GM21390 (cell line): ENCODE results near the gene FNTB.

ENCODE experiments used
- ATAC-seq: cut with Tn5 transposase; IDR thresholded peaks from one replicate; pipeline ENCODE4 v1.9.1; 2021; ENCODE audit not compliant: unreplicated experiment

Gene FNTB, protein sequence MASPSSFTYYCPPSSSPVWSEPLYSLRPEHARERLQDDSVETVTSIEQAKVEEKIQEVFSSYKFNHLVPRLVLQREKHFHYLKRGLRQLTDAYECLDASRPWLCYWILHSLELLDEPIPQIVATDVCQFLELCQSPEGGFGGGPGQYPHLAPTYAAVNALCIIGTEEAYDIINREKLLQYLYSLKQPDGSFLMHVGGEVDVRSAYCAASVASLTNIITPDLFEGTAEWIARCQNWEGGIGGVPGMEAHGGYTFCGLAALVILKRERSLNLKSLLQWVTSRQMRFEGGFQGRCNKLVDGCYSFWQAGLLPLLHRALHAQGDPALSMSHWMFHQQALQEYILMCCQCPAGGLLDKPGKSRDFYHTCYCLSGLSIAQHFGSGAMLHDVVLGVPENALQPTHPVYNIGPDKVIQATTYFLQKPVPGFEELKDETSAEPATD

DNA sequence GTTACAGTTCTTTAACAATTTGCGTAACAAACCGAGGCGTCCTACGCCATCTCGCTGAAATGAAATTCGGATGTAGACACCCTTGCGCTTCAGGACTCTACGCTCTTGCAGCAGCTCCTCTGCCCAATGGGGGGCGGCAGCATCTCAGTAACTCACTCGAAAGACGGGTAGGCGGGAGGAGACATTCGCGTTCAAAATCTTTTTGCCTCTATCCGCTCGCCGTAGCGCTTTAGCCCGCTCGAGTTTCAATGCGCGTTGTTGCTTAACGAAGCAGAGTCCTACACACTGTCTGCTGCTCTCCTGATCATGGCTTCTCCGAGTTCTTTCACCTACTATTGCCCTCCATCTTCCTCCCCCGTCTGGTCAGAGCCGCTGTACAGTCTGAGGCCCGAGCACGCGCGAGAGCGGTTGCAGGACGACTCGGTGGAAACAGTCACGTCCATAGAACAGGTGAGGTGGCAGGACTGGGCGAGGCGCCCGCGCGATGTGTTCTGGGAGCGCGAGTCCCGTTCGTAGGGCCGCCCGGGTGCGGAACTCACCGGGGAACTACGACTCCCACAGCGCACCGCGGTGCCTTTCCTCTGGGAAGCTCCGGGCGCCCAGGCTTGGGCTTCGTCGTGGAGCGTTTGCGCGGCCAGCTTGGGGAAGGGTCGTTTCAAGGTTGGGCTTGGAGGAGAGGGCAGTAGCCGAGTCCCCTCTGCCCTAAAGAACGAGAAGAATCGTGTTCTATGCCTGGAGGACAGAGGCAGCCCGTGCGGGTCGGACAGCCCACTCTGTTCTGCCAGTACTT is at the start of gene FNTB:
FNTB (plus strand) TSS at position 248 of the 790 bp plus-strand sequence; CDS start at position 307, 59 bp downstream.
- peak; percentile 91 for ATAC-seq

- ATAC-seq, result no peak
Measured at GRCh38 chr14:64937171-64937820, 49.4 kb upstream of the FNTB start.

- ATAC-seq, result no peak
Measured at GRCh38 chr14:64937821-64938193, 48.9 kb upstream of the FNTB start.

- ATAC-seq, result no peak
Measured at GRCh38 chr14:64938972-64939816, 47.5 kb upstream of the FNTB start.

DNA sequence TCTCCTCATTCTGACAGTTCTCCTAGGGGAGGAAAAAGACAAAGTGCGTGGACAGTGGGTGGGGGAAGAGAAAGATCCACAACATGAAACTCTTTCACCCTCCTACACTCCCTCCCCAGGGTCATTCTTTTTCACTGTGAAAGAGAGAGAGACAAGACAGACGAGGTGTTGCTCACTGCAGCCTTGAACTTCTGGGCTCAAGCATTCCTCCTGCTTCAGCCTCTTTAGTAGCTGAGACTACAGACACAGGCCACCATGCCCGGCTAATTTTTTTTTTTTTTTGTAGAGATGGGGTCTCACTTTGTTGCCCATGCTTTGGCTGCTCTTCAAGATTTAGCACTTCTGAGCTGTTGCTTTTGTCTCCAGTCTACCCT is 46.9 kb upstream of the FNTB start:
- ATAC-seq, result no peak

DNA sequence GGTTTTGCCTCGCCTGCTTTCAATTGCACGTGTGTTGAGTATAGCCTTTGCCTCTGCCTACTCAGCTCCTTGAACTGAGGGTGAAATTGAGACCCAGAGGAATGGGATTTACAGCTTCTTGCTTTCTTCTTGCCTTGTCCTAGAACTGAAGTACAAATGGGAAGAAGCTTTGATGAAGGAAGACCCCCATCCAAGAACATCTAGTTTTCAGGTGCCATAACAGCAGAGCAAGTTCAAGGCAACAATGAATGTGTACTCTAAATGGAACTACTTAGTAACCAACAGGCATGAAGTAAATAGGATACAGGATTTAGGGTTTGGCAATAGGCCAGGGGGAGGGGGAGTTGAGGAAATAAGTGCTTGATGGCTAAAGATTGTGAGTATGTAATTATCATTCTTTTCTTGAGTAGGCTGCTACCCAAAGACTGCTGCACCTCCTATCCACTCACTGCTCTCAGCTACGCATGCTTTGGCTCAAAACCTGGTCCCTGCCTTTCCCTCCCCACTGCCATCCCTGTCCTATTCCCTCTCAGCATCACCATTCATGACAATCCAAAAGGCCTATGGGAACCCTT is 46.3 kb upstream of the FNTB start:
- no peak for ATAC-seq

DNA sequence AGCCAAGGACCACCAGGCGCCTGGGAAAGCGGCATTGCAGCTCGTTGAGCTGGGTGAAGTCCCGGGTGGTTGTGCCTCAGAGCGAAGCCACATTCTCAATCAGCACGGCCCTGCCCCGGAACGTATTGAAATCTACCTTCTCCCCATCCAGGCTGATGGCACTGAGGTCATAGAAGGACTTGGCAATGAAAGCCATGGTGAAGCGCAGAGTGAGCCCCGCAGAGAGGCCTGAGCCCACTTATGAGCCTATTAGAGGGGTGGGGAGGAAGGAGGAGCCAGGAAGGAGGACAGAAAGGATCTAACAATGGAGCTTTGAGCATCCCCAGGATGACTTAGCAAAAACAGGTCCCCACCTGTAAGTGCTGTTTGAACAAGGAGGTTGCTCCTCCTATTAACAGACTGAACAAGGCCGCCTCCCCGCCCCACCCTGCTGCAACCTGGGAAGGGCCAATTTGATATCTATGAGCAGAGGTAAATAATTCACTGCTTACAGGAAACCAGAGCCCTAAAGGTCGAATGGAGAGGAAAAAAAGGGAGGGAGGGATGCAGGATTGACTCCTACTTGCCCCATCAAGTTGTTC is 44.1 kb upstream of the FNTB start, which contains the start of gene GPX2:
GPX2 (minus strand) TSS at position 215 of the 581 bp plus-strand sequence; CDS start at position 196, 19 bp downstream.
- no peak for ATAC-seq

DNA sequence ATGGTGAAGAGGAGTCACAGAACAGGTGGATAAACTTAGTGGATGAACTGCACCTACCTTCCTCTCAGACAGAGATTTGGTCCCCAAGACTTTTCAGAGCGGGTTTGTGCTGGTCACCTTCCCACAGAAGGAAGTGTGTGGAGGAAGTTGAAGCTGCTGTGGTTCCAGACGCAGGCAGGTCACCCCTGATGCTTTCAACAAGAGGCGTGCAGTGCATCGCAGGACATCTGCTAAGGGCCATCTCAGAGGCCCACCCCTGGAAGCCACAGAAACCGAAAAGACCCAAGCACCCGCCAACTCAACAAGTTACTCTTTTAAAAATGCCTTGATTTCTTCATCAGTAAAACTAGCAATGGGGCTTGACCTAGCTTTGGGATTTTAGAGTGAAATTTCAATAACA is 43.1 kb upstream of the FNTB start:
- no peak for ATAC-seq

DNA sequence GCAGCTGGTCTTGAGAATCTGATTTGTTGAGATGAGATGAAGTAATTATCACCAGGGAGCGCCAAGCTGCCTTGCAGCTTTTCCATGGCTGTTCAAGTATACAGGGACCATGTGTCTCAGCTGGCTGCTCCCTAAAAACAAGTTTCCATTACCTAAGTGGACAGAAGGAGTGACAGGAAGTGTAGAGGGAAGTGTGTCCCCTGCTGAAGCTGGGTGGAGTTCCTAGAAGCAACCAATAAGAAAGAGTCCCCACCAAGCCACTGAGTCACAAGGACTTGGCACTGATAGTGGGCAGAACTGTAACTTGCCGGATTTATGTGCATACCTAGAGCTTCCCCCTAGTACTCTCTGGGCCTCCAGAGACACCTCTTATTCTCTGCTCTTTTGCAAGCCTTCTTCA is 42.7 kb upstream of the FNTB start:
- no peak for ATAC-seq

DNA sequence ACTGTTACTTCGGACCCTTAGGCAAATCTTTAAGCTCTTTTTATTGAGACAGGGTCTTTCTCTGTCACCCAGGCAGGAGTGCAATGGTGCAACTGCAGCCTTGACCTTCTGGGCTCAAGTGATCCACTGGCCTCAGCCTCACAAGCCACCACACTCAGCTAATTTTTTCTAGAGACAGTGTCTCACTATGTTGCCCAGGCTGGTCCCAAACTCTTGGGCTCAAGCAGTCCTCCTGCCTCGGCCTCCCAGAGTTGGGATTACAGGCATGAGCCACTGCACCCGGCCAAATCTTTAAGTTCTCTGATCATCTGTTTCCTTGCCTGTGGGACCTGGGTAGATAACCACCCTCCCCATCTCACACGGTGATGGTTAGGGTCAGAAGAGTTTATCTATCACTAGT is 41.8 kb upstream of the FNTB start:
- ATAC-seq, result no peak

DNA sequence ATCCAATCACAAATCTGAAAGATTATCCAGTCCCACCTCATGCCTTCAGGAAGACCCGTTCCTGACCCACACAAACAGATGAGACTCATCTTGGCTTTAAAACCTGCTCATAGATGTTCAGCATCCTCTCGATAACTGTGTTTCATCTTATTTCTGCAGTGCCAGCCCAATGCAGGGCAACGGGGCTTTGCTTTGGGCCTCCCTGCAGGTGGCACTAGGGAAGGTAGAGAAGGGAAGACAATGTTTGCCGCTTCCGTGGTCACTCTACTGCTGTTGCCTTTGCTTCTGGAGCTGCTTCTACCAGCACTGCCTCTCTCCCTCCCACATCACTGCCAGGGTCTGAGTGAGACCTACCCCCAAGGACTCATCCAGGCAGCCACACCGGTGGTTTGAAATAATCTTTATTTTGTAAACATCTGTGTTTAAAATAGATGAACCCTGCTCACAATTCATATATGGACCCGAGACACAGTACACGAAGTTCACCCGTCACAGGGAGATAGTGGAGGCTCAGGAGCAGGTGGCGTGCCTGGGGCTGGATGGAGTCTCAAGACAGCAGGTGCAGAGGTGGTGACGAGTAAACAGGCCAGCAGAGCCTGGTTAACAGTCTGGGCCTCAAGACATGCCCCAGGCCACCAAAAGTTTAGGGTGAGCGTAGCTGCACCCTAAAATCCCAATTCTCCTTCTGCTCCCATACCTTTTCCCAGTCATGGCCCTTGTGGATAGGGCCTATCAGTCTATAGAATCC is 41.1 kb upstream of the FNTB start:
- ATAC-seq, result no peak

DNA sequence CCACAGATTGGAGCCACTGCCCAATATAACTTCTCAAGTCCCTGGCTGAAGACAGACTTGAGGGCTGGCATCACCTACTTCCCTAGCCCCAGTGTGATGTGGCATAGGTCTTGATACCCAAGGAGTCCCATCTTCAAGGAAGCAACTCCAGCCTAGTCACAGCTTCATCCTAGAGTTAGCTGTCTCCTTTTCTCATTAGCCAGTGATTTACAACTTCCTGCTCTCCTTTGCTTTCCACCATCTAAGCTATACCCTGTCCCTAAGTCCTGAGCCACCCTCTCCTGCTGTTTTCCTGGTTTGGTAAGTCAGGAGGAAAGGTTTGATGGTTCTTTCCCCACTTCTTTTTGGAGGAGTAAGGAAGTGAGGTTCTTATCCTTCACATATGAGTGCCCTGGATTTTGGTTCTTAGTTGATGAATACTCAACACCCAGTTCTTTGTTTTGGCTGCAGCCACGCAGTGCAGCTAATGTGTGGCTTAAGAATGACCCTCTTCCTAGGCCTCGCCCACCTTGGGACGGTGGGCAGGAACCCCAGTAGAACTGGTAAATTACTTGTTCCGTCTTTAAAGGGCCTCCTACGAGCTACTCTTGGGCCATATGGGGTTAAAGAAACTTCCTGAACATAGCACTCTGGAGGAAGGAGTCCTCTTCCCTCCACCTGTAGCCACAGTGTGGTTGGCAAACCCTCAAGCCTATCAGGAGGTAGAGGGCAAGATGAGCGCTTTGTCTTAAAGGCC is 40.2 kb upstream of the FNTB start:
- no peak for ATAC-seq

- ATAC-seq, result no peak
Measured at GRCh38 chr14:64947710-64948611, 38.7 kb upstream of the FNTB start.

- no peak for ATAC-seq
Measured at GRCh38 chr14:64948612-64949210, 38.0 kb upstream of the FNTB start.

DNA sequence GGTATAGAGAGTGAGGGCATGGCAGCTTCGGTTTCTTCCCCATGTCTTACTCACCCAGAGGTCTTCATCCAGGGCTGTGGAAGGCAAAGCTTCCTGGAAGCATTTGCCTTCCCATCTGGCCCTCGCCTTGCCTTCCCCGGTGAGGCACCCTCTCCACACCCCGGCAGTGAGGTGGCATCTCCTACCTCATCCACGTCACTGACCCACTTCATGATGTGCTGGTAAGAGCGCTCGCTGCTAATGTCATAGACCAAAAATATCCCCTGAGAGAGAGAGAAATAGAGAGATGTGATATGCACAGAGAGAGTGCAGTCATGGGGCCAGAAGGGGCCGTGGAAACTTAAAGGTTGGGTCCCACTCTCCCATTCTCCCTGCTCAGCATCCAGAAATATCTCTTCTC is 35.8 kb upstream of the FNTB start:
- no peak for ATAC-seq

DNA sequence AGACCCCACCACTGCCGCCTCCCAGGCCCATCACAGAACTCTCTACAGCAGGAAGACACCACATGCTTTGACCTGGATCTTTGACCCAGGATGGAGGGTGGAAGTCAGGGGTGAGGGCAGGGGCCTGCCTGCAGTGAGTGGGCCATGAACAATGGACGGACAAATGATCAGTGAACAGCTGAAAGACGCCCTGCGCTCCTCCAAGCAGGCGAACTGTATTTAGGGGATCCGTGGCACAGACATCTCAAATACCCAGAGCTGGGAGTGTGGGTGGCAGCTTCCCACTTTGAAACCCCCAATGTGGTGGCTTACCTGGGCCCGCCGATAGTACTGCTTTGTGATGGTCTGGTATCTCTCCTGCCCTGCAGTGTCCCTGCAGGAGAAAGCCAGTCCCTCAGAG is 35.4 kb upstream of the FNTB start:
- ATAC-seq, result no peak

DNA sequence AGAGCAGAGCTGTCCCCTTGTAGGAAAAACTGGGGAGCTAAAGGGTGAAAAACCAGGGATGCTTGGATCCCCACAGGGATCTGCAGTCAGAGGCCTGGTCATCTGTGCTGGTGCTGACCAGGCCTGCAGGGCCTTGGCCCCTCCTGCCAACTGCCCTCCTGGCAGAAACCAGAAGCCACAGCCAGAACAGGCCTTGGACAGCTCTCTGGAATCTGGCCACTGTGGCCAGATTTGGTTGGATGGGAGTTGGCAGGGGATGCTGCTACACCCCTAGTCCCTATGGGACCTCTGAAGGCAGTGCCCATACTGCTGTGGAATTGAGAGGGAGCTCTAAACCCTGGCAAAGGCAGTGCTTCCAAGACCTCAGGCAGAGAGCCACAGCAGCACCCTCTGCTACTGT is 35.0 kb upstream of the FNTB start:
- ATAC-seq, result no peak
